K562 (cell line): ENCODE results near the gene AHNAK. TPM values are rescaled to one million over a fixed set of nuclear protein-coding genes. Genes with fewer than 3 reads are reported as not detected.

Experiments used
- CGGBP1 ChIP-seq: fragments of 250-450 bp; sonication (Bioruptor Pico); IDR thresholded peaks from 2 replicates; pipeline ENCODE4 v1.9.0; 2021; ENCODE audit warnings: mild to moderate bottlenecking
- GTF2F1 ChIP-seq: IDR thresholded peaks from 2 replicates; pipeline ENCODE4 v1.6.1; 2011; ENCODE audit warnings: low read depth, low read length, improper control_type of control experiment
- JUN ChIP-seq, 2 experiments: sonication (generic) in 1 of 2; formaldehyde crosslinking in 1 of 2; IDR thresholded peaks; 2 replicates each; pipeline versions ENCODE4 v1.6.1 to v1.8.0; 2012 to 2022; ENCODE audit warnings: borderline replicate concordance in 2 of 2, mild to moderate bottlenecking in 2 of 2, improper control_type of control experiment in 1 of 2, low read depth in 1 of 2, low read length in 1 of 2, missing genetic modification reagents in 1 of 2
- REST ChIP-seq, 2 experiments: fragments of 450-650 bp; formaldehyde crosslinking in 1 of 2; IDR thresholded peaks; 2 replicates each; pipeline versions ENCODE4 v1.4.0 to v1.6.1; 2014 to 2020; ENCODE audit warnings: mild to moderate bottlenecking in 2 of 2, borderline replicate concordance in 1 of 2, low read depth in 1 of 2
- polyA plus RNA-seq, 8 experiments: library from polyadenylated mRNA; depleted of rRNA in 4 of 8; stranded (reverse) in 5 of 8; unstranded in 3 of 8; fragments of >200 nt; fragmentation: Nextera tagmentation in 2 of 8; fragmentation: Illumina TruSeq in 1 of 8; extraction: Ambion mirVana in 2 of 8; extraction: Trizol in 1 of 8; gene quantifications; 2 replicates each; pipeline versions ENCODE4 v1.2.1 to v1.2.3, GENCODE V29; 2011 to 2014; ENCODE audit warnings: inconsistent platforms in 1 of 8, missing spikeins in 1 of 8
- total RNA-seq, 7 experiments: library from RNA; depleted of rRNA in 6 of 7; stranded (reverse); fragments of >200 nt in 6 of 7; fragmentation: Illumina TruSeq in 2 of 7; extraction: Trizol in 2 of 7; gene quantifications; 2 replicates each; pipeline versions ENCODE4 v1.2.1 to v1.2.3, GENCODE V29; 2011 to 2021; ENCODE audit warnings: low replicate concordance in 1 of 7
- TF ChIP-seq, protein P1 (sequence below), 2 experiments: fragments of 450-650 bp; IDR thresholded peaks; 2 replicates each; pipeline ENCODE4 v1.6.1; 2018; ENCODE audit warnings: mild to moderate bottlenecking in 2 of 2, low read depth in 1 of 2; ENCODE audit not compliant: partially characterized antibody in 2 of 2

The AHNAK gene
- total and polyA plus RNA-seq, 9 of the 15 experiments (the other 6 are each of a cell fraction or from before 2014, with no cell fraction given), result 1.5 to 89.7 (median 45.0) TPM

DNA sequence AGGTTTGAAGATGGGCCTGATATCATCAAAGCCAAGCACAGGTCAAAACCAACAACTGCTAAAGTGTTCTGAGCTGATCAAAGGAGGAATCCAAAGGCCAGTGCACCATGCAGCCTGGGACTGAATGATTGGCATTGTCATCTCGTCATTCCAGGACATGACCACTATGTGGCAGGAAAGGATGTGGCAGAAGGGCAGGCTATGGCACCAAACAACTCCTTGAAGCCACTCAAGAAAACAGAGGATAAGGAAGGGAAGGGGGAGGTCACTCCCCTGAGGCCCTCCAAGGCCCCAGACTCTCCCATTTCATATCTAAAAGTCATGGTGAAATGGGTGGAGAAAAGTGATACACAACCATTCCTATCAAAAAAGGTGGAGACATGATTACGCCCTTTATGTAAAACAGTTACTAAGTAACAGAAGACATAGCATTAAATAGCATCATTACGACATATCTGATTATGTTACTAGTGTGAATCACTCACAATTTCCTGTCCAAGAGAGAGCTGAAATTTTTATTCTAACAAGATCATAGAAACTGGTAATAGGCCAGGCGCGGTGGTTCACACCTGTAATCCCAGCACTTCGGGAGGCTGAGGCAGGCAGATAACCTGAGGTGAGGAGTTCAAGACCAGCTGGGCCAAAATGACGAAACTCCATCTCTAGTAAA is 49.3 kb downstream of the AHNAK start (continued):
- TF ChIP-seq GTF2F1 (no peak), JUN (IDR thresholded peaks at IDR 0.05; ENCODE audit: borderline replicate concordance, low read depth, low read length) (no peak), JUN (CRISPR knock-in tag; IDR thresholded peaks at IDR 0.05; ENCODE audit: borderline replicate concordance) (no peak), REST (IDR thresholded peaks at IDR 0.05; ENCODE audit: borderline replicate concordance) (peak; percentile 44; the same call in 1 of the 2 replicates), REST (CRISPR knock-in tag; IDR thresholded peaks at IDR 0.05; ENCODE audit: low read depth) (no peak), CGGBP1 (CRISPR knock-in tag) (no peak)
- TF ChIP-seq, protein P1, sequence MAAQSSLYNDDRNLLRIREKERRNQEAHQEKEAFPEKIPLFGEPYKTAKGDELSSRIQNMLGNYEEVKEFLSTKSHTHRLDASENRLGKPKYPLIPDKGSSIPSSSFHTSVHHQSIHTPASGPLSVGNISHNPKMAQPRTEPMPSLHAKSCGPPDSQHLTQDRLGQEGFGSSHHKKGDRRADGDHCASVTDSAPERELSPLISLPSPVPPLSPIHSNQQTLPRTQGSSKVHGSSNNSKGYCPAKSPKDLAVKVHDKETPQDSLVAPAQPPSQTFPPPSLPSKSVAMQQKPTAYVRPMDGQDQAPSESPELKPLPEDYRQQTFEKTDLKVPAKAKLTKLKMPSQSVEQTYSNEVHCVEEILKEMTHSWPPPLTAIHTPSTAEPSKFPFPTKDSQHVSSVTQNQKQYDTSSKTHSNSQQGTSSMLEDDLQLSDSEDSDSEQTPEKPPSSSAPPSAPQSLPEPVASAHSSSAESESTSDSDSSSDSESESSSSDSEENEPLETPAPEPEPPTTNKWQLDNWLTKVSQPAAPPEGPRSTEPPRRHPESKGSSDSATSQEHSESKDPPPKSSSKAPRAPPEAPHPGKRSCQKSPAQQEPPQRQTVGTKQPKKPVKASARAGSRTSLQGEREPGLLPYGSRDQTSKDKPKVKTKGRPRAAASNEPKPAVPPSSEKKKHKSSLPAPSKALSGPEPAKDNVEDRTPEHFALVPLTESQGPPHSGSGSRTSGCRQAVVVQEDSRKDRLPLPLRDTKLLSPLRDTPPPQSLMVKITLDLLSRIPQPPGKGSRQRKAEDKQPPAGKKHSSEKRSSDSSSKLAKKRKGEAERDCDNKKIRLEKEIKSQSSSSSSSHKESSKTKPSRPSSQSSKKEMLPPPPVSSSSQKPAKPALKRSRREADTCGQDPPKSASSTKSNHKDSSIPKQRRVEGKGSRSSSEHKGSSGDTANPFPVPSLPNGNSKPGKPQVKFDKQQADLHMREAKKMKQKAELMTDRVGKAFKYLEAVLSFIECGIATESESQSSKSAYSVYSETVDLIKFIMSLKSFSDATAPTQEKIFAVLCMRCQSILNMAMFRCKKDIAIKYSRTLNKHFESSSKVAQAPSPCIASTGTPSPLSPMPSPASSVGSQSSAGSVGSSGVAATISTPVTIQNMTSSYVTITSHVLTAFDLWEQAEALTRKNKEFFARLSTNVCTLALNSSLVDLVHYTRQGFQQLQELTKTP (IDR thresholded peaks at IDR 0.05; ENCODE audit: low read depth in 1 of 2, partially characterized antibody in 2 of 2), result no peak
